Measurements from ENCODE around the gene CLIP1. TPM values are rescaled to one million over a fixed set of nuclear protein-coding genes. Genes with fewer than 3 reads are reported as not detected.

Gene CLIP1
- total RNA-seq, 4 donors from 2014 or later = 55.7 to 167 (median 86.0) TPM

- Histone ChIP-seq H3K27me3 (no peaks in the 10 kb centered on the region), H3K4me1 (no peaks in the 10 kb centered on the region), H3K4me3 (no peak overlapping the region), H3K36me3 (no peaks in the 10 kb centered on the region), H3K27ac (no peak overlapping the region), H3K9me3 (no peaks in the 10 kb centered on the region)
- TF ChIP-seq CTCF (IDR thresholded peaks at IDR 0.05) (no peak), POLR2A (IDR thresholded peaks at IDR 0.05) (no peak)
- DNase-seq = no peak
These were observed 28.7 kb downstream of the CLIP1 start for GRCh38 chr12:122393817-122394216.

GRCh38 chr12:122392411-122392810 is 30.1 kb downstream of the CLIP1 start:
- no peaks in the 10 kb centered on the region for H3K36me3 ChIP-seq
- no peak overlapping the region for H3K27ac ChIP-seq
- H3K4me3 ChIP-seq = no peak overlapping the region
- no peaks in the 10 kb centered on the region for H3K9me3 ChIP-seq
- TF ChIP-seq CTCF (IDR thresholded peaks at IDR 0.05) (no peak), POLR2A (IDR thresholded peaks at IDR 0.05) (no peak)
- DNase-seq = peak in 1 of 3 donors; percentile 7
- no peaks in the 10 kb centered on the region for H3K4me1 ChIP-seq
- no peaks in the 10 kb centered on the region for H3K27me3 ChIP-seq

DNA sequence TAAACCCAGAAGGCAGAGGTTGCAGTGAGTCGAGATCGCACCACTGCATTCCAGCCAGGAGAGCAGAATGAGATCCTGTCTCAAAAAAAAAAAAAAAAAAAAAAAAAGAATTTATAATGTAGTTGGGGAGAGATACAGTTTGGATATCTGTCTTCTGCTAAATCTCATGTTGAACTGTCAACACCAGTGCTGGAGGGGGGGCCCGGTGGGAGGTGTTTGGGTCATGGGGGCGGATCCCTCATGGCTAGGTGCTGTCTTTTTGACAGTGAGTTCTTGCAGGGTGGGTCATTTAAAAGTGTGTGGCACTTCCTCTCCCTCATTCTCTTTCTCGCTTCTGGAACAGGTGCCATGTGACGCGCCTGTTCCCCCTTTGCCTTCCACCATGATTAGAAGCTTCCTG is 32.8 kb downstream of the CLIP1 start:
- H3K27ac ChIP-seq = no peak overlapping the region
- H3K4me1 ChIP-seq = no peaks in the 10 kb centered on the region
- DNase-seq = no peak
- H3K4me3 ChIP-seq = no peak overlapping the region
- TF ChIP-seq POLR2A (IDR thresholded peaks at IDR 0.05) (no peak), CTCF (IDR thresholded peaks at IDR 0.05) (no peak)
- no peaks in the 10 kb centered on the region for H3K36me3 ChIP-seq
- no peaks in the 10 kb centered on the region for H3K27me3 ChIP-seq
- H3K9me3 ChIP-seq = no peaks in the 10 kb centered on the region

GRCh38 chr12:122387887-122388286 is 34.6 kb downstream of the CLIP1 start:
- H3K9me3 ChIP-seq = no peaks in the 10 kb centered on the region
- H3K4me1 ChIP-seq = no peaks in the 10 kb centered on the region
- H3K4me3 ChIP-seq = no peak overlapping the region
- DNase-seq = no peak
- H3K27ac ChIP-seq = no peak overlapping the region
- TF ChIP-seq POLR2A (IDR thresholded peaks at IDR 0.05) (no peak), CTCF (IDR thresholded peaks at IDR 0.05) (no peak)
- H3K36me3 ChIP-seq = no peaks in the 10 kb centered on the region
- no peaks in the 10 kb centered on the region for H3K27me3 ChIP-seq

GRCh38 chr12:122385171-122386016 is 37.1 kb downstream of the CLIP1 start:
- Histone ChIP-seq H3K4me3 (no peak overlapping the region), H3K9me3 (no peaks in the 10 kb centered on the region), H3K36me3 (peaks cover 0 to 10% (median 0%) of the 10 kb centered on the region in 3 donors), H3K27me3 (no peaks in the 10 kb centered on the region), H3K27ac (no peak overlapping the region), H3K4me1 (no peaks in the 10 kb centered on the region)
- TF ChIP-seq CTCF (IDR thresholded peaks at IDR 0.05) = no peak
- TF ChIP-seq POLR2A (IDR thresholded peaks at IDR 0.05) = no peak
- no peak for DNase-seq

Data from Peyer's patch (tissue), 4 donors.